ENCODE results near the gene SEC61B. TPM values are rescaled to one million over a fixed set of nuclear protein-coding genes. Genes with fewer than 3 reads are reported as not detected.

The SEC61B gene
- total RNA-seq, 1 experiment from 2014 or later = 125 TPM

DNA sequence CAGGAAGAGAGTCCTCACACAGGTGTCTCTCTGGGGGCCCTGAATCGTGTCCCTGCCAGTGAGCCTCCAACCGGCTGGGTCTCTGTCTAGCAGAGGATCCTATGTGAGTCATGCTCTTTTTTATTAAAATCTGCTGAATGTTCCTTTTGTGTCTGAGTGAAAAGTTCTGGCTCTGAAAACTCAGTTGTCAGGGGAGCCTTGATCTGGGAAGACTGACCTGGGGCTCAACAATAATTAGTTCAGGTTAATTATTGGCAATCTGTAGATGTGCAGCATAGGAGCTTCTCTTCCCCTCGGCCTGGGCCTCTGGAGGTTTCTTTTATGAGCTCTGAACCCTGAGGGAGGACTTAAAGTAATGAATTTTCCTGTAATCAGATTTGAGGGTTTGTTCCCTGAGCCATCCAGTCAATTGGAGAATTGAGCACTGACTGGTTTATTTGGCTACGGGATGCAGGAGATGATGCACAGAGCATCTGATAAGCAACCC, 45.5 kb upstream of the SEC61B start:
- intact Hi-C loops (cut with micrococcal nuclease) = no loop called here
- H3K9me2 ChIP-seq (ENCODE audit: insufficient read depth) = no peaks in the 10 kb centered on the region
- no peaks in the 10 kb centered on the region for H3K79me2 ChIP-seq (ENCODE audit: insufficient read depth, low read length)
- ChIA-PET CTCF (no interaction called here), RAD21 (ENCODE audit: low non-redundant PET in 1 of 2, low total read pairs in 2 of 2, uncharacterized antibody in 2 of 2, unreplicated experiment in 2 of 2) (no interaction called here), POLR2A (no interaction called here)
- H3K4me2 ChIP-seq (ENCODE audit: low read length) = no peak overlapping the region
- H3K27ac ChIP-seq (ENCODE audit: low read depth, low read length) = no peak overlapping the region
- TF ChIP-seq, protein P1, sequence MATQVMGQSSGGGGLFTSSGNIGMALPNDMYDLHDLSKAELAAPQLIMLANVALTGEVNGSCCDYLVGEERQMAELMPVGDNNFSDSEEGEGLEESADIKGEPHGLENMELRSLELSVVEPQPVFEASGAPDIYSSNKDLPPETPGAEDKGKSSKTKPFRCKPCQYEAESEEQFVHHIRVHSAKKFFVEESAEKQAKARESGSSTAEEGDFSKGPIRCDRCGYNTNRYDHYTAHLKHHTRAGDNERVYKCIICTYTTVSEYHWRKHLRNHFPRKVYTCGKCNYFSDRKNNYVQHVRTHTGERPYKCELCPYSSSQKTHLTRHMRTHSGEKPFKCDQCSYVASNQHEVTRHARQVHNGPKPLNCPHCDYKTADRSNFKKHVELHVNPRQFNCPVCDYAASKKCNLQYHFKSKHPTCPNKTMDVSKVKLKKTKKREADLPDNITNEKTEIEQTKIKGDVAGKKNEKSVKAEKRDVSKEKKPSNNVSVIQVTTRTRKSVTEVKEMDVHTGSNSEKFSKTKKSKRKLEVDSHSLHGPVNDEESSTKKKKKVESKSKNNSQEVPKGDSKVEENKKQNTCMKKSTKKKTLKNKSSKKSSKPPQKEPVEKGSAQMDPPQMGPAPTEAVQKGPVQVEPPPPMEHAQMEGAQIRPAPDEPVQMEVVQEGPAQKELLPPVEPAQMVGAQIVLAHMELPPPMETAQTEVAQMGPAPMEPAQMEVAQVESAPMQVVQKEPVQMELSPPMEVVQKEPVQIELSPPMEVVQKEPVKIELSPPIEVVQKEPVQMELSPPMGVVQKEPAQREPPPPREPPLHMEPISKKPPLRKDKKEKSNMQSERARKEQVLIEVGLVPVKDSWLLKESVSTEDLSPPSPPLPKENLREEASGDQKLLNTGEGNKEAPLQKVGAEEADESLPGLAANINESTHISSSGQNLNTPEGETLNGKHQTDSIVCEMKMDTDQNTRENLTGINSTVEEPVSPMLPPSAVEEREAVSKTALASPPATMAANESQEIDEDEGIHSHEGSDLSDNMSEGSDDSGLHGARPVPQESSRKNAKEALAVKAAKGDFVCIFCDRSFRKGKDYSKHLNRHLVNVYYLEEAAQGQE (IDR thresholded peaks at IDR 0.05; ENCODE audit: low read depth) = no peak
- TF ChIP-seq ZFX (IDR thresholded peaks at IDR 0.05) (no peak), EZH2 (IDR thresholded peaks at IDR 0.05) (no peak), SP1 (IDR thresholded peaks at IDR 0.05; ENCODE audit: low read depth) (no peak), POLR2AphosphoS5 (IDR thresholded peaks at IDR 0.05; ENCODE audit: low read depth, low read length) (no peak), CTCF (IDR thresholded peaks at IDR 0.05 in 2 of 3, conservative IDR thresholded peaks at IDR 0.05 in 1 of 3; ENCODE audit: borderline replicate concordance in 1 of 3, insufficient read depth in 1 of 3, low read depth in 2 of 3, low read length in 2 of 3) (no peak), ZBTB33 (IDR thresholded peaks at IDR 0.05; ENCODE audit: extremely low read depth, insufficient replicate concordance, low read length) (no peak), ELF1 (IDR thresholded peaks at IDR 0.05; ENCODE audit: borderline replicate concordance, low read depth) (no peak), FOSL1 (IDR thresholded peaks at IDR 0.05; ENCODE audit: low read depth) (no peak), CEBPB (IDR thresholded peaks at IDR 0.05; ENCODE audit: low read depth) (no peak), EGR1 (IDR thresholded peaks at IDR 0.05; ENCODE audit: low read depth) (no peak), ATF3 (IDR thresholded peaks at IDR 0.05) (no peak), ZNF274 (IDR thresholded peaks at IDR 0.05; ENCODE audit: low read depth, low read length) (no peak), SIN3A (IDR thresholded peaks at IDR 0.05; ENCODE audit: low read depth) (no peak), SRF (IDR thresholded peaks at IDR 0.05; ENCODE audit: low read depth) (no peak), CBX3 (IDR thresholded peaks at IDR 0.05; ENCODE audit: low read depth) (no peak)
- TF ChIP-seq, protein P2, sequence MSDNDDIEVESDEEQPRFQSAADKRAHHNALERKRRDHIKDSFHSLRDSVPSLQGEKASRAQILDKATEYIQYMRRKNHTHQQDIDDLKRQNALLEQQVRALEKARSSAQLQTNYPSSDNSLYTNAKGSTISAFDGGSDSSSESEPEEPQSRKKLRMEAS (IDR thresholded peaks at IDR 0.05) = no peak
- H3K36me3 ChIP-seq (ENCODE audit: control insufficient read depth in 1 of 2, insufficient read depth in 2 of 2, low read length in 2 of 2) = no peaks in the 10 kb centered on the region
- no TSS peak for BruUV-seq (replicated peaks)
- H4K20me1 ChIP-seq (ENCODE audit: insufficient read depth) = no peaks in the 10 kb centered on the region
- H3K4me3 ChIP-seq (replicated peaks in 1 of 2; ENCODE audit: low read depth in 1 of 2, low read length in 2 of 2) = no peak overlapping the region
- H3K9me3 ChIP-seq (ENCODE audit: control insufficient read depth in 1 of 2, insufficient read depth in 1 of 2, low read depth in 1 of 2, low read length in 2 of 2) = no peaks in the 10 kb centered on the region
- no peaks in the 10 kb centered on the region for H3K4me1 ChIP-seq (ENCODE audit: control insufficient read depth in 1 of 2, insufficient read depth in 2 of 2, low read length in 2 of 2)
- no peak overlapping the region for H2AFZ ChIP-seq (ENCODE audit: low read depth, low read length, poor library complexity, severe bottlenecking)
- no peak overlapping the region for H3K9ac ChIP-seq (ENCODE audit: low read length)
- H3K27me3 ChIP-seq (ENCODE audit: insufficient read depth, low read length) = no peaks in the 10 kb centered on the region
- ATAC-seq = no peak
- no peak for DNase-seq (ENCODE audit: low read depth, low spot score)
